Measurements from ENCODE around the gene CHRNB2.
"Not testable (repeated sequence)": the region's sequence is repeated elsewhere in the genome, so short reads cannot be mapped to it uniquely, and the experiment has no call there.

DNA sequence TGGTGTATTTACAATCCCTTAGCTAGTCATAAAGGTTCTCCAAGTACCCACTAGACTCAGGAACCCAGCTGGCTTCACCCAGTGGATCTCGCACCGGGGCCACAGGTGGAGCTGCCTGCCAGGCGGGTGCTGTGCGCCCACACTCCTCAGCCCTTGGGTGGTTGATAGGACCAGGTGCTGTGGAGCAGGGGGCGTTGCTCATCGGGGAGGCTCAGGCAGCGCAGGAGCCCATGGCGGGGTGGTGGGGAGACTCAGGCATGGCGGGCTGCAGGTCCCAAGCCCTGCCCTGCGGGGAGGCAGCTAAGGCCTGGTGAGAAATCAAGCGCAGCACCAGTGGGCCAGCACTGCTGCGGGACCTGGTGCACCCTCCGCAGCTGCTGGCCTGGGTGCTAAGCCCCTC lies 35.6 kb upstream of the CHRNB2 start:
- TF ChIP-seq, protein P1, sequence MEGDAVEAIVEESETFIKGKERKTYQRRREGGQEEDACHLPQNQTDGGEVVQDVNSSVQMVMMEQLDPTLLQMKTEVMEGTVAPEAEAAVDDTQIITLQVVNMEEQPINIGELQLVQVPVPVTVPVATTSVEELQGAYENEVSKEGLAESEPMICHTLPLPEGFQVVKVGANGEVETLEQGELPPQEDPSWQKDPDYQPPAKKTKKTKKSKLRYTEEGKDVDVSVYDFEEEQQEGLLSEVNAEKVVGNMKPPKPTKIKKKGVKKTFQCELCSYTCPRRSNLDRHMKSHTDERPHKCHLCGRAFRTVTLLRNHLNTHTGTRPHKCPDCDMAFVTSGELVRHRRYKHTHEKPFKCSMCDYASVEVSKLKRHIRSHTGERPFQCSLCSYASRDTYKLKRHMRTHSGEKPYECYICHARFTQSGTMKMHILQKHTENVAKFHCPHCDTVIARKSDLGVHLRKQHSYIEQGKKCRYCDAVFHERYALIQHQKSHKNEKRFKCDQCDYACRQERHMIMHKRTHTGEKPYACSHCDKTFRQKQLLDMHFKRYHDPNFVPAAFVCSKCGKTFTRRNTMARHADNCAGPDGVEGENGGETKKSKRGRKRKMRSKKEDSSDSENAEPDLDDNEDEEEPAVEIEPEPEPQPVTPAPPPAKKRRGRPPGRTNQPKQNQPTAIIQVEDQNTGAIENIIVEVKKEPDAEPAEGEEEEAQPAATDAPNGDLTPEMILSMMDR (IDR thresholded peaks at IDR 0.05) = not testable (repeated sequence)
- TF ChIP-seq EZH2 (IDR thresholded peaks at IDR 0.05) = not testable (repeated sequence)

All from neural progenitor cell (in vitro differentiated cells).